HepG2 (cell line): ENCODE data around the gene CSTF1. TPM values are rescaled to one million over a fixed set of nuclear protein-coding genes. Genes with fewer than 3 reads are reported as not detected.
A peak's percentile ranks its signal among the peaks of the same experiment; 100 is the strongest.
"Not testable (repeated sequence)": the region's sequence is repeated elsewhere in the genome, so short reads cannot be mapped to it uniquely, and the experiment has no call there.

Experiments used
- ATAC-seq: fragments of 200-7000 bp; cut with Tn5 transposase; 3 replicates; pipeline ENCODE4 v1.9.1; 2020; ENCODE audit warnings: mild to moderate bottlenecking, moderate library complexity
- BruUV-seq: library from RNA; stranded (reverse); fragments of 400-500 nt; replicated peaks from 2 replicates; lab custom pipeline; 2021; lab: Mats Ljungman, UMichigan
- CTCF ChIA-PET: fragments of 300-600 bp; formaldehyde crosslinking; extraction: SDS; loops from one replicate; lab custom pipeline; 2021; ENCODE audit warnings: low total read pairs, inconsistent platforms, low intra/inter-chr PET ratio; lab: Yijun Ruan, JAX
- POLR2A ChIA-PET: fragments of 350-600 bp; sonication (Branson Sonifier 250); formaldehyde crosslinking; loops from one replicate; lab custom pipeline; 2020; ENCODE audit warnings: antibody characterized with exemption, inconsistent platforms; lab: Yijun Ruan, JAX
- DNase-seq: peaks from one replicate; pipeline ENCODE4 v3.0.0-alpha.2; 2015; ENCODE audit warnings: low spot score
- FAIRE-seq: peaks from 3 replicates; lab custom pipeline; 2011; peaks lifted over from hg19 to GRCh38; lab: Jason Lieb, UNC
- H2AFZ ChIP-seq: one replicate; pipeline ENCODE4 v1.6.1; 2011; ENCODE audit warnings: low read length, inconsistent platforms
- H3K27ac ChIP-seq: fragments of 300-600 bp; 3 replicates; pipeline ENCODE4 v1.8.0; 2011; ENCODE audit warnings: mixed run types, mild to moderate bottlenecking, mixed read lengths, low read length, inconsistent platforms; ENCODE audit not compliant: insufficient read depth; ENCODE audit errors: extremely low read length
- H3K27me3 ChIP-seq, 2 experiments: fragments of 200-600 bp in 1 of 2; 2 replicates in 1 of 2; 3 replicates in 1 of 2; pipeline versions ENCODE4 v1.6.0 to v1.8.0; 2011; ENCODE audit warnings: low read length in 2 of 2, mild to moderate bottlenecking in 2 of 2, moderate library complexity in 2 of 2, inconsistent platforms in 1 of 2; ENCODE audit not compliant: insufficient read depth in 2 of 2, control insufficient read depth in 1 of 2
- H3K36me3 ChIP-seq, 2 experiments: fragments of 200-600 bp in 1 of 2; replicated peaks in 1 of 2; 2 replicates in 1 of 2; 3 replicates in 1 of 2; pipeline versions ENCODE4 v1.5.1 to v1.8.0; 2011; ENCODE audit warnings: low read length in 2 of 2, inconsistent platforms in 1 of 2; ENCODE audit not compliant: insufficient read depth in 2 of 2, control insufficient read depth in 1 of 2
- H3K4me1 ChIP-seq: 2 replicates; pipeline ENCODE4 v1.5.1; 2012; ENCODE audit warnings: low read length, inconsistent platforms; ENCODE audit not compliant: insufficient read depth
- H3K4me2 ChIP-seq: 2 replicates; pipeline ENCODE4 v1.6.0; 2011; ENCODE audit warnings: low read depth, low read length, inconsistent platforms
- H3K4me3 ChIP-seq, 3 experiments: fragments of 200-600 bp in 1 of 3; sonication (generic), shearing (Covaris generic) in 1 of 3; replicated peaks in 1 of 3; 2 replicates each; pipeline ENCODE4 v1.5.1; 2011 to 2016; ENCODE audit warnings: low read length in 3 of 3, inconsistent platforms in 2 of 3, low read depth in 2 of 3, mild to moderate bottlenecking in 2 of 3, control low read depth in 1 of 3, mixed read lengths in 1 of 3; ENCODE audit not compliant: insufficient read depth in 1 of 3
- H3K79me2 ChIP-seq: one replicate; pipeline ENCODE4 v1.6.1; 2011; ENCODE audit warnings: low read length, inconsistent platforms; ENCODE audit not compliant: insufficient read depth
- H3K9ac ChIP-seq: 2 replicates; pipeline ENCODE4 v1.6.0; 2011; ENCODE audit warnings: mild to moderate bottlenecking, low read depth, low read length, inconsistent platforms; ENCODE audit not compliant: insufficient read depth
- H3K9me3 ChIP-seq: 2 replicates; pipeline ENCODE4 v1.5.1; 2012; ENCODE audit warnings: mild to moderate bottlenecking, low read length
- H4K20me1 ChIP-seq: 2 replicates; pipeline ENCODE4 v1.6.0; 2011; ENCODE audit warnings: inconsistent platforms, mild to moderate bottlenecking, low read length, moderate library complexity; ENCODE audit not compliant: insufficient read depth
- ZNF777 ChIP-seq: sonication (generic); formaldehyde crosslinking; IDR thresholded peaks from 2 replicates; pipeline ENCODE4 v1.4.0; 2020; ENCODE audit warnings: missing genetic modification reagents
- ZSCAN21 ChIP-seq: sonication (generic); formaldehyde crosslinking; IDR thresholded peaks from 2 replicates; pipeline ENCODE4 v1.8.0; 2022; ENCODE audit warnings: mild to moderate bottlenecking, missing genetic modification reagents, moderate library complexity, borderline replicate concordance
- WGBS: methylation state at CpG from one replicate; pipeline ENCODE4 v1.1.6; 2017; ENCODE audit warnings: low lambda C conversion rate; 5-methylcytosine and 5-hydroxymethylcytosine counted together
- in situ Hi-C: cut with HindIII; loops from 2 replicates; pipeline ENCODE4 v1.10.0; 2017; ENCODE audit warnings: low pct_unique_long_range_greater_than_20kb; ENCODE audit not compliant: extremely low pct_ligation_motif_present
- intact Hi-C: fragments of 100-400 bp; cut with micrococcal nuclease; formaldehyde crosslinking; loops from one replicate; pipeline ENCODE4 v1.10.0; 2022; ENCODE audit not compliant: unreplicated experiment
- polyA plus RNA-seq, 8 experiments: library from polyadenylated mRNA; depleted of rRNA in 3 of 8; stranded (reverse) in 7 of 8; unstranded in 1 of 8; fragments of >200 nt; fragmentation: Illumina TruSeq in 4 of 8; extraction: Trizol in 4 of 8; gene quantifications; 2 replicates each; pipeline versions ENCODE4 v1.2.1 to v1.2.3, GENCODE V29; 2011 to 2016; ENCODE audit warnings: low read depth in 4 of 8, missing spikeins in 1 of 8, mixed read lengths in 1 of 8; ENCODE audit not compliant: insufficient read depth in 1 of 8
- total RNA-seq, 5 experiments: library from RNA; depleted of rRNA; stranded (reverse); fragments of >200 nt; fragmentation: Illumina TruSeq; extraction: Trizol; gene quantifications; 2 replicates each; pipeline ENCODE4 v1.2.3, GENCODE V29; 2016; ENCODE audit warnings: low read depth in 1 of 5
- TF ChIP-seq, protein P1 (sequence below): sonication (generic); formaldehyde crosslinking; IDR thresholded peaks from 2 replicates; pipeline ENCODE4 v1.4.0; 2020; ENCODE audit warnings: mild to moderate bottlenecking, missing genetic modification reagents
- TF ChIP-seq, protein P2 (sequence below): sonication (generic); formaldehyde crosslinking; IDR thresholded peaks from 2 replicates; pipeline ENCODE4 v1.4.0; 2020; ENCODE audit warnings: missing genetic modification reagents, mild to moderate bottlenecking, borderline replicate concordance
- TF ChIP-seq, protein P3 (sequence below): sonication (generic); formaldehyde crosslinking; IDR thresholded peaks from 2 replicates; pipeline ENCODE4 v1.5.0; 2020; ENCODE audit warnings: mild to moderate bottlenecking, missing genetic modification reagents

Gene CSTF1
- total and polyA plus RNA-seq, 2 of the 13 experiments (the other 11 are each of a cell fraction or from before 2014, with no cell fraction given): 70.9 to 100 TPM

DNA sequence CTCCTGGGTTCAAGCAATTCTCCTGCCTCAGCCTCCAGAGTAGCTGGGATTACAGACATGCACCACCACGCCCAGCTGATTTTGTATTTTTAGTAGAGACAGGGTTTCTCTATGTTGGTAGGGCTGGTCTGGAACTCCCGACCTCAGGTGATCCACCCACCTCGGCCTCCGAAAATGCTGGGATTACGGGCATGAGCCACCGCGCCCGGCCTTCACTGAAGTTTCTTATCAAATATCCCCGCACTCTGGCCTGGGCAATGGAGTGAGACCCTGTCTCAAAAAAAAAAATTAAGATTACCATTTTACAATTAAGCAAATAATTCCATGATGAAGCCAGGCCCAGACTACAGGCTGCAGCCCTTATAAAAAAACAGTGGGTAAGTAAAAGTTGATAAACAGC is 2.0 kb upstream of the CSTF1 start:
- Histone ChIP-seq H3K4me3 (peak overlapping the region; percentile 90 to 94 (median 92); a peak in 5 of 6 replicates), H3K9ac (peak overlapping the region; percentile 93)
- H4K20me1 ChIP-seq, H2AFZ ChIP-seq, H3K27me3 ChIP-seq, BruUV-seq, DNase-seq: not testable (repeated sequence)
- TF ChIP-seq, protein P1, sequence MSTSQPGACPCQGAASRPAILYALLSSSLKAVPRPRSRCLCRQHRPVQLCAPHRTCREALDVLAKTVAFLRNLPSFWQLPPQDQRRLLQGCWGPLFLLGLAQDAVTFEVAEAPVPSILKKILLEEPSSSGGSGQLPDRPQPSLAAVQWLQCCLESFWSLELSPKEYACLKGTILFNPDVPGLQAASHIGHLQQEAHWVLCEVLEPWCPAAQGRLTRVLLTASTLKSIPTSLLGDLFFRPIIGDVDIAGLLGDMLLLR (CRISPR knock-in tag): 0 out of 2 replicates have a peak, but pooled peaks have one; percentile 26
- TF ChIP-seq, protein P2, sequence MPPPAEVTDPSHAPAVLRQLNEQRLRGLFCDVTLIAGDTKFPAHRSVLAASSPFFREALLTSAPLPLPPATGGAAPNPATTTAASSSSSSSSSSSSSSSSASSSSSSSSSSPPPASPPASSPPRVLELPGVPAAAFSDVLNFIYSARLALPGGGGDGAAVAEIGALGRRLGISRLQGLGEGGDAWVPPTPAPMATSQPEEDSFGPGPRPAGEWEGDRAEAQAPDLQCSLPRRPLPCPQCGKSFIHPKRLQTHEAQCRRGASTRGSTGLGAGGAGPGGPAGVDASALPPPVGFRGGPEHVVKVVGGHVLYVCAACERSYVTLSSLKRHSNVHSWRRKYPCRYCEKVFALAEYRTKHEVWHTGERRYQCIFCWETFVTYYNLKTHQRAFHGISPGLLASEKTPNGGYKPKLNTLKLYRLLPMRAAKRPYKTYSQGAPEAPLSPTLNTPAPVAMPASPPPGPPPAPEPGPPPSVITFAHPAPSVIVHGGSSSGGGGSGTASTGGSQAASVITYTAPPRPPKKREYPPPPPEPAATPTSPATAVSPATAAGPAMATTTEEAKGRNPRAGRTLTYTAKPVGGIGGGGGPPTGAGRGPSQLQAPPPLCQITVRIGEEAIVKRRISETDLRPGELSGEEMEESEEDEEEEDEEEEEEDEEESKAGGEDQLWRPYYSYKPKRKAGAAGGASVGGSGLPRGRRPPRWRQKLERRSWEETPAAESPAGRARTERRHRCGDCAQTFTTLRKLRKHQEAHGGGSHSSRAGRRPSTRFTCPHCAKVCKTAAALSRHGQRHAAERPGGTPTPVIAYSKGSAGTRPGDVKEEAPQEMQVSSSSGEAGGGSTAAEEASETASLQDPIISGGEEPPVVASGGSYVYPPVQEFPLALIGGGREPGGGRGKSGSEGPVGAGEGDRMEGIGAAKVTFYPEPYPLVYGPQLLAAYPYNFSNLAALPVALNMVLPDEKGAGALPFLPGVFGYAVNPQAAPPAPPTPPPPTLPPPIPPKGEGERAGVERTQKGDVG (CRISPR knock-in tag): 0 out of 2 replicates have a peak, but pooled peaks have one; percentile 29
- TF ChIP-seq ZSCAN21 (CRISPR knock-in tag): 0 out of 2 replicates have a peak, but pooled peaks have one; percentile 17
- 0 out of 2 replicates have a peak, but pooled peaks have one; percentile 10 for TF ChIP-seq ZNF777
- TF ChIP-seq, protein P3, sequence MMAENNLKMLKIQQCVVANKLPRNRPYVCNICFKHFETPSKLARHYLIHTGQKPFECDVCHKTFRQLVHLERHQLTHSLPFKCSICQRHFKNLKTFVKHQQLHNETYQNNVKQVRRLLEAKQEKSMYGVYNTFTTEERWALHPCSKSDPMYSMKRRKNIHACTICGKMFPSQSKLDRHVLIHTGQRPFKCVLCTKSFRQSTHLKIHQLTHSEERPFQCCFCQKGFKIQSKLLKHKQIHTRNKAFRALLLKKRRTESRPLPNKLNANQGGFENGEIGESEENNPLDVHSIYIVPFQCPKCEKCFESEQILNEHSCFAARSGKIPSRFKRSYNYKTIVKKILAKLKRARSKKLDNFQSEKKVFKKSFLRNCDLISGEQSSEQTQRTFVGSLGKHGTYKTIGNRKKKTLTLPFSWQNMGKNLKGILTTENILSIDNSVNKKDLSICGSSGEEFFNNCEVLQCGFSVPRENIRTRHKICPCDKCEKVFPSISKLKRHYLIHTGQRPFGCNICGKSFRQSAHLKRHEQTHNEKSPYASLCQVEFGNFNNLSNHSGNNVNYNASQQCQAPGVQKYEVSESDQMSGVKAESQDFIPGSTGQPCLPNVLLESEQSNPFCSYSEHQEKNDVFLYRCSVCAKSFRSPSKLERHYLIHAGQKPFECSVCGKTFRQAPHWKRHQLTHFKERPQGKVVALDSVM (CRISPR knock-in tag): peak; percentile 78
- TF ChIP-seq, all 625 proteins: peak for 5; not testable (repeated sequence) for 620
- intact Hi-C loops, POLR2A ChIA-PET, CTCF ChIA-PET, ATAC-seq, in situ Hi-C loops, H3K9me3 ChIP-seq, FAIRE-seq: not testable (repeated sequence)
- peak overlapping the region; percentile 88 for H3K27ac ChIP-seq
- H3K4me1 ChIP-seq: peaks cover 69% of the 10 kb centered on the region
- peaks cover 87% of the 10 kb centered on the region for H3K79me2 ChIP-seq
- H3K4me2 ChIP-seq: peak overlapping the region; percentile 82
- peaks cover 13 to 42% of the 10 kb centered on the region in 2 experiments for H3K36me3 ChIP-seq
- 89% methylated on average over 9 of the region's 9 CpGs for WGBS
